ENCODE measurements around the gene SLC2A11.
"Not testable (repeated sequence)": the region's sequence is repeated elsewhere in the genome, so short reads cannot be mapped to it uniquely, and the experiment has no call there.

Gene SLC2A11

DNA sequence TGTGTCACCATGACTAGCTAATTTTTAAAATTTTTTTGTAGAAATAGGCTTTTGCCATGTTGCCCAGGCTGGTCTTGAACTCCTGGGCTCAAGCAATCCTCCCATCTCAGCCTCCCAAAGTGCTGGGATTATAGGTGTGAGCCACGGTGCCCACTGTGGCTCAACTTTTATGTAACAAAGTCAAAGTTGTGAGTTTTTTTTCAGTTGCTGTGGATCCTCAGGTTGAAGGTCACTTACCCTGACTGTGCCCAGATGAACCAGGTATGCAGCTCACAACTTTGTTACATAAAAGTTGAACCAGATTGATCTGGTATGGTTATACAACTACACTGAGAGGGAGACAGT lies 62.6 kb downstream of the SLC2A11 start:
- H3K4me1 Mint-ChIP-seq (ENCODE audit: low read depth in 2 of 2); H3K27ac Mint-ChIP-seq; H3K36me3 Mint-ChIP-seq (ENCODE audit: insufficient read depth): not testable (repeated sequence)

DNA sequence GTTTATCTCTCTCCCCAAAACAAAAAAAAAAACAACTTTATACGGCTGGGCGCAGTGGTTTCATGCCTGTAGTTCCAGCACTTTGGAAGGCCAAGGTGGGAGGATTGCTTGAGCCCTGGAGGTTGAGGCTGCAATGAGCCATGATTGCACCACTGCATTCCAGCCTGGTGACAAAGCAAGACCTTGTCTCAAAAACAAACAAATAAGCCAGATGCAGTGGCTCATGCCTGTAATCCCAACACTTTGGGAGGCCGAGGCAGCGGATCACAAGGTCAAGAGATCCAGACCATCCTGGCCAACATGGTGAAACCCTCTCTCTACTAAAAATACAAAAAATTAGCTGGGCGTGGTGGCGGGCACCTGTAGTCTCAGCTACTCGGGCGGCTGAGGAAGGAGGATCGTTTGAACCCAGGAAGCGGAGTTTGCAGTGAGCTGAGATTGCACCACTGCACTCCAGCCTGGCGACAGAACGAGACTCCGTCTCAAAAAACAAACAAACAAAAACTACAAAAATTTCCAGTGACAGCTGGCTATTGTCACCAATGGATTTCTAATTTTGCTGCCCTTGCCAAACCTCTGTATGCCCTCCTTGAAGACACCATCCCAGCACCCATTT lies 64.0 kb downstream of the SLC2A11 start:
- not testable (repeated sequence) for ATAC-seq (replicated peaks); H3K36me3 Mint-ChIP-seq (ENCODE audit: insufficient read depth)

More for the DNA sequence above, 62.6 kb downstream of the SLC2A11 start:
- not testable (repeated sequence) for DNase-seq; H3K9me3 Mint-ChIP-seq; H3K4me3 Mint-ChIP-seq; ATAC-seq (replicated peaks); H3K27me3 Mint-ChIP-seq

GRCh38 chr22:23922921-23923320 lies 65.2 kb downstream of the SLC2A11 start:
- H3K27ac Mint-ChIP-seq = no peak overlapping the region
- H3K36me3 Mint-ChIP-seq (ENCODE audit: insufficient read depth) = no peaks in the 10 kb centered on the region
- peaks cover 4 to 8% of the 10 kb centered on the region in 2 donors for H3K9me3 Mint-ChIP-seq
- no peaks in the 10 kb centered on the region for H3K4me1 Mint-ChIP-seq (ENCODE audit: low read depth in 2 of 2)
- no peak overlapping the region for H3K4me3 Mint-ChIP-seq
- peaks cover 0 to 16% of the 10 kb centered on the region in 2 donors for H3K27me3 Mint-ChIP-seq
- no peak for DNase-seq
- ATAC-seq (replicated peaks) = no peak

More for the DNA sequence above, 64.0 kb downstream of the SLC2A11 start:
- not testable (repeated sequence) for H3K9me3 Mint-ChIP-seq; H3K27me3 Mint-ChIP-seq; H3K27ac Mint-ChIP-seq; H3K4me1 Mint-ChIP-seq (ENCODE audit: low read depth in 2 of 2); H3K4me3 Mint-ChIP-seq; DNase-seq

GRCh38 chr22:23925020-23925606 lies 67.4 kb downstream of the SLC2A11 start:
- Mint-ChIP-seq H3K36me3 (ENCODE audit: insufficient read depth) (no peaks in the 10 kb centered on the region), H3K27ac (no peak overlapping the region)

DNA sequence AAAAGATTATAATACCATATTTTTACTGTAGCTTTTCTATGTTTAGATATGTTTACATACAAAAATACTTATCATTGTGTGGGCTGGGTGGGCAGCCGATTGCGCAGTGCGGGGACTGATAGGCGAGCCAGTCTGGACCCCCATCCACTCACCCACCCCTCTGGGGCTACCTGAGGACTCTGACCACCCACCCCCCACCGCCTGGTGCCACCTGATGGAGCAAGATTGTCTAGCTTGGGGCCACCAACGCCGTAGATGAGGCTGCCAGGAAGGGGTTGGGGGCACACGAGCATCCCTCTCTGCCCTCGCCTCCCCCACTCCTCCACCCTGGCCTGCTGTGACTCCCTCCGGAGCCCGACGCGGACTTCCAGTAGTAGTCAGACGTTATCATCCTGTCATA lies 68.9 kb downstream of the SLC2A11 start:
- H3K4me1 Mint-ChIP-seq (ENCODE audit: low read depth in 2 of 2) = no peaks in the 10 kb centered on the region
- no peak overlapping the region for H3K4me3 Mint-ChIP-seq
- no peak for ATAC-seq (replicated peaks)
- H3K36me3 Mint-ChIP-seq (ENCODE audit: insufficient read depth) = no peaks in the 10 kb centered on the region
- no peak for DNase-seq
- no peak overlapping the region for H3K27ac Mint-ChIP-seq
- peaks cover 0 to 45% of the 10 kb centered on the region in 2 donors for H3K27me3 Mint-ChIP-seq
- H3K9me3 Mint-ChIP-seq = peaks cover 6 to 8% of the 10 kb centered on the region in 2 donors

More at GRCh38 chr22:23925020-23925606, 67.4 kb downstream of the SLC2A11 start:
- Mint-ChIP-seq H3K4me1 (ENCODE audit: low read depth in 2 of 2) (no peaks in the 10 kb centered on the region), H3K4me3 (no peak overlapping the region), H3K9me3 (peaks cover 4 to 8% of the 10 kb centered on the region in 2 donors), H3K27me3 (peaks cover 0 to 35% of the 10 kb centered on the region in 2 donors)
- no peak for ATAC-seq (replicated peaks)
- no peak for DNase-seq

Data from effector memory CD8-positive, alpha-beta T cell (primary cell).